ENCODE measurements around the gene DDX20. TPM values are rescaled to one million over a fixed set of nuclear protein-coding genes. Genes with fewer than 3 reads are reported as not detected.

DDX20 gene
- 21.6 and 22.2 TPM in 2 replicates for total RNA-seq (2014; rRNA removed)
- Bru-seq, nascent RNA = percentile 79 among the genes with signal in this experiment
- BruChase-seq, experiment 1, labeled RNA remaining after a 6-hour chase = percentile 89 among the genes with signal in this experiment
- BruChase-seq, experiment 2, labeled RNA remaining after a 2-hour chase = percentile 90 among the genes with signal in this experiment
- long read RNA-seq, full-length matches to known transcripts = 41 of 49 reads
- long read RNA-seq, partial matches to known transcripts = 1 of 49 reads
- long read RNA-seq, other reads (novel, unspliced or antisense) = 7 of 49 reads

- H3K4me3 ChIP-seq (ENCODE audit: low read length) = peak within 1 kb of the TSS; percentile 82
- no peaks in the 10 kb centered on the region for H3K9me2 ChIP-seq (replicated peaks; ENCODE audit: low read length)
- peak; percentile 86 for ATAC-seq
- H2AFZ ChIP-seq (ENCODE audit: low read length) = peak within 1 kb of the TSS; percentile 97
- peak within 1 kb of the TSS; percentile 92 for H3K9ac ChIP-seq (ENCODE audit: low read length)
- no TSS peak for BruUV-seq (replicated peaks)
- H3K27ac ChIP-seq (ENCODE audit: low read length) = peak within 1 kb of the TSS; percentile 73
- peaks cover 18% of the 10 kb centered on the region for H3K4me1 ChIP-seq (ENCODE audit: insufficient read depth, low read length)
- peaks cover 36% of the 10 kb centered on the region for H3K79me2 ChIP-seq (ENCODE audit: low read length)
- no peaks in the 10 kb centered on the region for H3K27me3 ChIP-seq (ENCODE audit: low read length)
- peaks cover 16% of the 10 kb centered on the region for H3K36me3 ChIP-seq (ENCODE audit: low read depth, low read length)
- no peaks in the 10 kb centered on the region for H4K20me1 ChIP-seq (ENCODE audit: low read length)
- intact Hi-C loops (cut with micrococcal nuclease) = loop anchor here (2.0 kb wide), 1 partner anchor 41 kb away; no protein-coding TSS in a partner anchor
- peak within 1 kb of the TSS; percentile 96 for H3K4me2 ChIP-seq (ENCODE audit: low read length)
- TF ChIP-seq CTCF (conservative IDR thresholded peaks at IDR 0.05; ENCODE audit: low read depth, low read length) = peak; percentile 89
- no peak for TF ChIP-seq EZH2 (IDR thresholded peaks at IDR 0.05; ENCODE audit: low read length, unreplicated experiment)
- no peak for TF ChIP-seq EZH2phosphoT487 (IDR thresholded peaks at IDR 0.05; ENCODE audit: borderline replicate concordance, low read length)
- ChIA-PET CTCF (interaction anchor here (1.0 kb wide), 1 partner anchor 41 kb away, joined by 3 read pairs; no protein-coding TSS in a partner anchor), POLR2A (ENCODE audit: unreplicated experiment) (no interaction called here)
- peak; percentile 95 for DNase-seq
- H3F3A ChIP-seq (ENCODE audit: low read length, unreplicated experiment) = no peaks in the 10 kb centered on the region
- H3K9me3 ChIP-seq (ENCODE audit: low read length) = no peaks in the 10 kb centered on the region
These were observed at the start of gene DDX20 for GRCh38 chr1:111755331-111756123. Gene DDX20 (plus strand): TSS chr1:111755901. CDS start chr1:111755925, 24 bp downstream.

GRCh38 chr1:111706921-111707320 is 48.8 kb upstream of the DDX20 start:
- ChIA-PET POLR2A (ENCODE audit: unreplicated experiment) (no interaction called here), CTCF (interaction anchor here (0.7 kb wide), 1 partner anchor 45 kb away, joined by 3 read pairs; no protein-coding TSS in a partner anchor)
- no peaks in the 10 kb centered on the region for H3K9me2 ChIP-seq (replicated peaks; ENCODE audit: low read length)
- no peak overlapping the region for H3K4me2 ChIP-seq (ENCODE audit: low read length)
- no peaks in the 10 kb centered on the region for H3F3A ChIP-seq (ENCODE audit: low read length, unreplicated experiment)
- no peaks in the 10 kb centered on the region for H4K20me1 ChIP-seq (ENCODE audit: low read length)
- H3K27ac ChIP-seq (ENCODE audit: low read length) = no peak overlapping the region
- H3K4me1 ChIP-seq (ENCODE audit: insufficient read depth, low read length) = peaks cover 16% of the 10 kb centered on the region
- H3K36me3 ChIP-seq (ENCODE audit: low read depth, low read length) = 0 out of 2 replicates have a peak, but pooled peaks cover 3% of the 10 kb centered on the region
- H3K4me3 ChIP-seq (ENCODE audit: low read length) = no peak overlapping the region
- ATAC-seq (no peak), DNase-seq (no peak)
- intact Hi-C loops (cut with micrococcal nuclease) = no loop called here
- no peaks in the 10 kb centered on the region for H3K9me3 ChIP-seq (ENCODE audit: low read length)
- no TSS peak for BruUV-seq (replicated peaks)
- no peaks in the 10 kb centered on the region for H3K27me3 ChIP-seq (ENCODE audit: low read length)
- H3K9ac ChIP-seq (ENCODE audit: low read length) = no peak overlapping the region
- no peaks in the 10 kb centered on the region for H3K79me2 ChIP-seq (ENCODE audit: low read length)
- no peak overlapping the region for H2AFZ ChIP-seq (ENCODE audit: low read length)
- no peak for TF ChIP-seq CTCF (conservative IDR thresholded peaks at IDR 0.05; ENCODE audit: low read depth, low read length)
- TF ChIP-seq EZH2 (IDR thresholded peaks at IDR 0.05; ENCODE audit: low read length, unreplicated experiment) = no peak
- TF ChIP-seq EZH2phosphoT487 (IDR thresholded peaks at IDR 0.05; ENCODE audit: borderline replicate concordance, low read length) = no peak

All from PC-3 (cell line).